ENCODE data around the gene ARHGEF7.

ARHGEF7 gene

GRCh38 chr13:111319521-111319920 is 204.4 kb downstream of the ARHGEF7 start:
- no peaks in the 10 kb centered on the region for H3K9me3 ChIP-seq (ENCODE audit: control insufficient read depth, low read length)
- H3K36me3 ChIP-seq (ENCODE audit: control insufficient read depth, insufficient read depth, low read length): no peaks in the 10 kb centered on the region
- no peaks in the 10 kb centered on the region for H3K27me3 ChIP-seq (ENCODE audit: control insufficient read depth, insufficient read depth, low read length)
- H3K4me3 ChIP-seq (ENCODE audit: low read length): no peak overlapping the region
- no peaks in the 10 kb centered on the region for H3K4me1 ChIP-seq (ENCODE audit: control insufficient read depth, insufficient read depth, low read length)
- H3K9ac ChIP-seq (ENCODE audit: low read length): no peak overlapping the region

DNA sequence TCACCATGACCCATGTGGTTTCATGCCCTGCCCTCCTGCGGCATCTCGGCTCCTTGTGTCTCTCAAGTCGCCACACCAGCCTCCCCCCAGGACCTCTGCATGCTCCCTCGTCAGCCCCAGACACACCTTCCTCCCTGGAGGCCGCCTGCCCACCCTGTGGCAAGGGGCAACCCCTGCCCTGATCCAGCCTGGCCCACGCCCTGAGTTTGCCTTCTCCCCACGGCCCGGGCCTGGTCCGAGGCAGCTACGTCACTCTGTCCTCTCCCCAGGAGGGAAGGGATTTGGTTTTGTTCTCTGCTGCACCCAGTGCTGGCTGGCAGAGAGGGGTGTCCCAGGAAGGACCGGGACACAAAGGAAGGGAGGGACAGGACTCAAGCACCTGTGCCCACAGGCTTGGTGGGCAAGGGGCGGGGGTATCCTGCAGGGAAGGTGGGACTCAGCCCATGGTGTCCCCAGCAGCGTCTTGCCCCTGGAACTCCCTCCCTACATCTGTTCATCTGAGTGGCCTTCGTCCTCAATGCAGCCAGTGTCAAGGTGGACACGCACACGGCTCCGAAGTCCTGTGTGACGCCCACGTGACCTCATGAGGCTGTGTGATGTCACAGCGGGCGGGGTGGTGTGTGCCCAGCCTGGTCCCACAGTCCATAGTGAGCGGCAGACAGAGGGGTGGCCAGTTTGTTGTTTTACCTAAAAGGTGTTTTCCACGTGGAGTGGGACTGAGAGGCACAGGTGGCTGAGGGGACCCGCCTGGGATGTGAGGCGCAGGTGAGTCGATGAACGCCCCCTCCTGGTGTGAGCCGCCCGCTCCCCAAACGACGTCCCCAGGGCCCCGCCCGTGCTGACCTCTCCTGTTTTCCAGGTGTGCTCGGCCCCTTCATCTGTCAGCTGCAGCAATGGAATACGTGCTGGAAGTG is 205.1 kb downstream of the ARHGEF7 start, which contains the start of gene TEX29:
Gene TEX29 (plus strand): TSS at position 645 of the 914 bp plus-strand sequence. CDS start 249 bp downstream, at position 894.
- Histone ChIP-seq H3K36me3 (ENCODE audit: control insufficient read depth, insufficient read depth, low read length) (no peaks in the 10 kb centered on the region), H3K9ac (ENCODE audit: low read length) (no peak within 1 kb of the TSS), H3K4me3 (ENCODE audit: low read length) (no peak within 1 kb of the TSS), H3K27me3 (ENCODE audit: control insufficient read depth, insufficient read depth, low read length) (no peaks in the 10 kb centered on the region), H3K4me1 (ENCODE audit: control insufficient read depth, insufficient read depth, low read length) (no peaks in the 10 kb centered on the region), H3K9me3 (ENCODE audit: control insufficient read depth, low read length) (no peaks in the 10 kb centered on the region)

DNA sequence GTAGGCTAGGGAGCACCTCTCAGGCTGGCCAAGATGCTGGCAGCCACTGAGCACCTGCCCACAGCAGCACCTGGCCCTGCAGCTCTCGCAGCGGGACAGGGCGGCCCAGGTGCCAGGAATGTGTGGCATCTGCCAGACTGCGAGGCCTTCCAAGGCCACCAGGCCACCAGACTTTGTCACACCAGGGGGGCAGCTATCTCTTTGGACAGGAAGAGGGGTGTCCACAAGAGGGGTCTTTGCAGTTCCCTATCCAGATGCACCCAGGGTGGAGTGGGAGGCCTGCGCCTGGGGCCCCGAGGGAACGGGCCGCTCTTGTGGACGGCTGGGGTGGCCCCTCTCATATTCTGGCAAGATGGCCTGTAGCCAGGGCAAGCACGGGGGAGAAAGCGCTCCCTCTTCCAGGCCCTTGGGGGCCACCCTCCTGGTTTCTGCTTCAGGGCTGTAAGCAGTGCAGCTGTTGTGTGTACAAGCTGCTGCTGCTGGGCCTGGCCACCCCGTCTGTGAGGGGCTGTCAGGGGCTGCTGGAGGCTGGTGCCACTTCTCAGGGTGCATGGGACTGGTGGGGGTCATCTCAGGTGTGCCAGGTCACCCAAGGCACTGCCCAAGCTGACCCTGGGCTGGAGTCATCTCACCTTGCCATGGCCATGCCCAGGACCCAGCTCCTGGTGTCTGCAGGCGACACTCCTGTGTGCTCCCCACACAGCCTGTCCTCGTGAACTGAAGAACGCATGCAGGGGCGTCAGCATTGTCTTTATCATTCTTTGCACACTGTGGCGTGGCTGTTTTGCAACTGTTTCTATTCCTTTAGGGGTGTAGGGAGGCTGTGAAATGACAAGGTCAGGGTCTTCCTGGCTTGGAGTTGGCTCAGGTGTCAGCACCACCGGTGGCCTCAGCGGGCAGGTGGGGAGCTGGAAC is 207.1 kb downstream of the ARHGEF7 start:
- Histone ChIP-seq H3K9ac (ENCODE audit: low read length) (no peak overlapping the region), H3K4me3 (ENCODE audit: low read length) (no peak overlapping the region), H3K9me3 (ENCODE audit: control insufficient read depth, low read length) (no peaks in the 10 kb centered on the region), H3K36me3 (ENCODE audit: control insufficient read depth, insufficient read depth, low read length) (no peaks in the 10 kb centered on the region), H3K4me1 (ENCODE audit: control insufficient read depth, insufficient read depth, low read length) (no peaks in the 10 kb centered on the region), H3K27me3 (ENCODE audit: control insufficient read depth, insufficient read depth, low read length) (no peaks in the 10 kb centered on the region)

GRCh38 chr13:111322916-111323331 is 207.8 kb downstream of the ARHGEF7 start:
- Histone ChIP-seq H3K4me3 (ENCODE audit: low read length) (no peak overlapping the region), H3K9ac (ENCODE audit: low read length) (no peak overlapping the region), H3K27me3 (ENCODE audit: control insufficient read depth, insufficient read depth, low read length) (no peaks in the 10 kb centered on the region), H3K4me1 (ENCODE audit: control insufficient read depth, insufficient read depth, low read length) (no peaks in the 10 kb centered on the region), H3K36me3 (ENCODE audit: control insufficient read depth, insufficient read depth, low read length) (no peaks in the 10 kb centered on the region), H3K9me3 (ENCODE audit: control insufficient read depth, low read length) (no peaks in the 10 kb centered on the region)

DNA sequence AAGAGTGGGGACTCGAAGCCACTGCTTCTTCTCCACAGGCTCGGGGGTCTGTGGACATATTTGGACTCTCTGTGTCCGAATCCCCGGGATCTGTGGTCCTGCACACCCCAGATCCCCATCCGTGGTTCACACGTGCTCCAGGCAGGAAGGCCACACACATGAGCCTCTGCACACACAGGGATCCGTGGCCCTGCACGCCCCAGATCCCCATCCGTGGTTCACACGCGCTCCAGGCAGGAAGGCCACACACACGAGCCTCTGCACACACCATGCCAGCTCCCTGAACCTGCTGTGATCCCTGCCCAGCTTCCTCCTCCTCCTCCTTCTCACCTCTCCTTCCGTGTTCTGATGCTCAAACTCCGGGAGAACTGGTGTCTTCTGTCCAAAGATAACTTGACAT is 208.4 kb downstream of the ARHGEF7 start:
- Histone ChIP-seq H3K9ac (ENCODE audit: low read length) (no peak overlapping the region), H3K9me3 (ENCODE audit: control insufficient read depth, low read length) (no peaks in the 10 kb centered on the region), H3K4me1 (ENCODE audit: control insufficient read depth, insufficient read depth, low read length) (no peaks in the 10 kb centered on the region), H3K4me3 (ENCODE audit: low read length) (no peak overlapping the region), H3K36me3 (ENCODE audit: control insufficient read depth, insufficient read depth, low read length) (no peaks in the 10 kb centered on the region), H3K27me3 (ENCODE audit: control insufficient read depth, insufficient read depth, low read length) (no peaks in the 10 kb centered on the region)

DNA sequence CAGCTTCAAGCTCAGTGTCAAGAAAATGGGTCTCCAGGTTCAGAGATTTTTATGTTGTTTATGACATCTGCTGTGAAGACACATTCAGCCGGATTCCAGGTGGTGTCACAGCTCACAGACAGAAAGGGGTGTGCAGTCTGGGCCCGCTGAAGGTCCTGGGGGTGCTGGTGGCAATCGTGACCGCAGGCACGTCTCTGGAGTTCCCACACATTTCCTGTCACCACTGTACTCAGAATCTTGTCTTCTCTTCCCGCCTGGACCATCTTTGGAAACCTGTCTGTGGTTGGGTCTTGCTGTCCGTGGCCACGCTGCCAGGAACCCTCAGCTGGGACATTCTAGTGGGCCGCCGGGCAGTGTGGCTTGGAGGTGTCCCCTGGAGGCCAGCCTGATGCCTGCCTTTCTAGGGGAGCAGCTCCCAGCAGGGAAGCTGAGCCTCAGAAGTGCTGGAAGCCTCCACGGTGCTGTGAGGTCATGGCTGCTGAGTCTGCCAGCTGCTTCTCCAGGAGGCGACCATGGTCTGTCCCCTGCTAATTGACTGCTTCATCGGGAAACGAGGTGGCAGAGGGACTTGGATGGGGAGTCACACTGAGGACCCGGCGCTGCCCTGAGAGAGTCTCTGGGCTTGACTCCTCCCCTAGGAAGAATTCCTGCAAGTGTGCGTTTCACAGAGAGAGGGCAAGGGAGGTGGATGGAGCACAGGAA is 209.0 kb downstream of the ARHGEF7 start:
- Histone ChIP-seq H3K4me3 (ENCODE audit: low read length) (no peak overlapping the region), H3K36me3 (ENCODE audit: control insufficient read depth, insufficient read depth, low read length) (no peaks in the 10 kb centered on the region), H3K9me3 (ENCODE audit: control insufficient read depth, low read length) (no peaks in the 10 kb centered on the region), H3K27me3 (ENCODE audit: control insufficient read depth, insufficient read depth, low read length) (no peaks in the 10 kb centered on the region), H3K9ac (ENCODE audit: low read length) (no peak overlapping the region), H3K4me1 (ENCODE audit: control insufficient read depth, insufficient read depth, low read length) (no peaks in the 10 kb centered on the region)

DNA sequence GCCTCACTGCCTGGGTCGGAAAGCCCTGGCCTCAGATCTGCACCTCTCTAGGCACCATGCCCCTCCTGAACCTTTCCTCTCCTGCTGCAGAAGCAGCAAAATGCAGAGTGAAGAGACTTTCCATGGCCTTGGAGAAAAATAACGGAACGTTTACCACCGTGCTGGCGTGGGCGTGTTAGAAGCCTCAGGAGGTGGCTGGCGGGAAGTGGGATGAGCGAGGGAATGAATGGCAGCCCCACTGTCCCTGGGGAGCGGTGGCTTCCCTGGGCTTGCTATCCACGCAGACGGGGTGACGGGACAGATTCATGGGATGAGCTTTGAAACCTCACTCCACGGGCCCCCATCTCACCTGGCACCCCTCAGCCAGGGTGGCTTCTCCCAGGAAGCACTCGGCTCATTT is 209.6 kb downstream of the ARHGEF7 start:
- H3K9ac ChIP-seq (ENCODE audit: low read length): no peak overlapping the region
- H3K27me3 ChIP-seq (ENCODE audit: control insufficient read depth, insufficient read depth, low read length): no peaks in the 10 kb centered on the region
- no peaks in the 10 kb centered on the region for H3K9me3 ChIP-seq (ENCODE audit: control insufficient read depth, low read length)
- no peaks in the 10 kb centered on the region for H3K4me1 ChIP-seq (ENCODE audit: control insufficient read depth, insufficient read depth, low read length)
- no peaks in the 10 kb centered on the region for H3K36me3 ChIP-seq (ENCODE audit: control insufficient read depth, insufficient read depth, low read length)
- H3K4me3 ChIP-seq (ENCODE audit: low read length): no peak overlapping the region

GRCh38 chr13:111325146-111325890 is 210.2 kb downstream of the ARHGEF7 start:
- Histone ChIP-seq H3K4me3 (ENCODE audit: low read length) (no peak overlapping the region), H3K9ac (ENCODE audit: low read length) (no peak overlapping the region), H3K27me3 (ENCODE audit: control insufficient read depth, insufficient read depth, low read length) (no peaks in the 10 kb centered on the region), H3K36me3 (ENCODE audit: control insufficient read depth, insufficient read depth, low read length) (no peaks in the 10 kb centered on the region), H3K4me1 (ENCODE audit: control insufficient read depth, insufficient read depth, low read length) (no peaks in the 10 kb centered on the region), H3K9me3 (ENCODE audit: control insufficient read depth, low read length) (no peaks in the 10 kb centered on the region)

- no peak overlapping the region for H3K9ac ChIP-seq (ENCODE audit: low read length)
- H3K27me3 ChIP-seq (ENCODE audit: control insufficient read depth, insufficient read depth, low read length): no peaks in the 10 kb centered on the region
- no peaks in the 10 kb centered on the region for H3K9me3 ChIP-seq (ENCODE audit: control insufficient read depth, low read length)
- no peaks in the 10 kb centered on the region for H3K4me1 ChIP-seq (ENCODE audit: control insufficient read depth, insufficient read depth, low read length)
- H3K4me3 ChIP-seq (ENCODE audit: low read length): no peak overlapping the region
- no peaks in the 10 kb centered on the region for H3K36me3 ChIP-seq (ENCODE audit: control insufficient read depth, insufficient read depth, low read length)
These were observed 211.0 kb downstream of the ARHGEF7 start for GRCh38 chr13:111325941-111326620.

GRCh38 chr13:111326621-111326965 is 211.5 kb downstream of the ARHGEF7 start:
- H3K4me3 ChIP-seq (ENCODE audit: low read length): no peak overlapping the region
- no peaks in the 10 kb centered on the region for H3K9me3 ChIP-seq (ENCODE audit: control insufficient read depth, low read length)
- no peak overlapping the region for H3K9ac ChIP-seq (ENCODE audit: low read length)
- no peaks in the 10 kb centered on the region for H3K36me3 ChIP-seq (ENCODE audit: control insufficient read depth, insufficient read depth, low read length)
- H3K4me1 ChIP-seq (ENCODE audit: control insufficient read depth, insufficient read depth, low read length): no peaks in the 10 kb centered on the region
- no peaks in the 10 kb centered on the region for H3K27me3 ChIP-seq (ENCODE audit: control insufficient read depth, insufficient read depth, low read length)

Measured in mucosa of stomach (tissue), 1 donor.